Measurements from ENCODE around the gene COX5A.

Gene COX5A

DNA sequence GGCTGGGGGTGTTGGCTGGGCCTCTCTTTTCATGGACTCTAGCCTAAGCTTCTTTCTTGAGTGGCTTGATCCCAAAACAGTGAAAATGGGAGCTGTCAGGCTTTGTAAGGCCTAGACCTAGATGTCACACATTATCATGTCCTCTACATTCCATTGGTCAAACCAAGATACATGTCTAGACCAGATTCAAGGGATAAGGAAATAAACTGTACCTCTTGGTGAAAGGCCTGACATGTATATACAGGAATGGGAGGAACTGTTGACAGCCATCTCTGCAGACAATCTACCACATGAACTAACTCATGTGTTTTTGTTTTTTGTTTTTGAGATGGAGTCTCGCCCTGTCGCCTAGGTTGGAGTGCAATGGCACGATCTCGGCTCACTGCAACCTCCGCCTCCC is 29.8 kb upstream of the COX5A start:
- Histone ChIP-seq H3K27me3 (ENCODE audit: insufficient read depth, poor library complexity, severe bottlenecking) (no peaks in the 10 kb centered on the region), H3K27ac (replicated peaks) (no peak overlapping the region), H3K4me3 (replicated peaks; ENCODE audit: insufficient read depth, low read length) (no peak overlapping the region)
- no peak for DNase-seq (ENCODE audit: low read depth in 1 of 2, low spot score in 1 of 2)
- no peak for TF ChIP-seq GABPA (IDR thresholded peaks at IDR 0.05; ENCODE audit: low read depth)
- TF ChIP-seq, protein P1, sequence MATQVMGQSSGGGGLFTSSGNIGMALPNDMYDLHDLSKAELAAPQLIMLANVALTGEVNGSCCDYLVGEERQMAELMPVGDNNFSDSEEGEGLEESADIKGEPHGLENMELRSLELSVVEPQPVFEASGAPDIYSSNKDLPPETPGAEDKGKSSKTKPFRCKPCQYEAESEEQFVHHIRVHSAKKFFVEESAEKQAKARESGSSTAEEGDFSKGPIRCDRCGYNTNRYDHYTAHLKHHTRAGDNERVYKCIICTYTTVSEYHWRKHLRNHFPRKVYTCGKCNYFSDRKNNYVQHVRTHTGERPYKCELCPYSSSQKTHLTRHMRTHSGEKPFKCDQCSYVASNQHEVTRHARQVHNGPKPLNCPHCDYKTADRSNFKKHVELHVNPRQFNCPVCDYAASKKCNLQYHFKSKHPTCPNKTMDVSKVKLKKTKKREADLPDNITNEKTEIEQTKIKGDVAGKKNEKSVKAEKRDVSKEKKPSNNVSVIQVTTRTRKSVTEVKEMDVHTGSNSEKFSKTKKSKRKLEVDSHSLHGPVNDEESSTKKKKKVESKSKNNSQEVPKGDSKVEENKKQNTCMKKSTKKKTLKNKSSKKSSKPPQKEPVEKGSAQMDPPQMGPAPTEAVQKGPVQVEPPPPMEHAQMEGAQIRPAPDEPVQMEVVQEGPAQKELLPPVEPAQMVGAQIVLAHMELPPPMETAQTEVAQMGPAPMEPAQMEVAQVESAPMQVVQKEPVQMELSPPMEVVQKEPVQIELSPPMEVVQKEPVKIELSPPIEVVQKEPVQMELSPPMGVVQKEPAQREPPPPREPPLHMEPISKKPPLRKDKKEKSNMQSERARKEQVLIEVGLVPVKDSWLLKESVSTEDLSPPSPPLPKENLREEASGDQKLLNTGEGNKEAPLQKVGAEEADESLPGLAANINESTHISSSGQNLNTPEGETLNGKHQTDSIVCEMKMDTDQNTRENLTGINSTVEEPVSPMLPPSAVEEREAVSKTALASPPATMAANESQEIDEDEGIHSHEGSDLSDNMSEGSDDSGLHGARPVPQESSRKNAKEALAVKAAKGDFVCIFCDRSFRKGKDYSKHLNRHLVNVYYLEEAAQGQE (IDR thresholded peaks at IDR 0.05; ENCODE audit: insufficient replicate concordance, low read depth), result no peak
- TF ChIP-seq, protein P2, sequence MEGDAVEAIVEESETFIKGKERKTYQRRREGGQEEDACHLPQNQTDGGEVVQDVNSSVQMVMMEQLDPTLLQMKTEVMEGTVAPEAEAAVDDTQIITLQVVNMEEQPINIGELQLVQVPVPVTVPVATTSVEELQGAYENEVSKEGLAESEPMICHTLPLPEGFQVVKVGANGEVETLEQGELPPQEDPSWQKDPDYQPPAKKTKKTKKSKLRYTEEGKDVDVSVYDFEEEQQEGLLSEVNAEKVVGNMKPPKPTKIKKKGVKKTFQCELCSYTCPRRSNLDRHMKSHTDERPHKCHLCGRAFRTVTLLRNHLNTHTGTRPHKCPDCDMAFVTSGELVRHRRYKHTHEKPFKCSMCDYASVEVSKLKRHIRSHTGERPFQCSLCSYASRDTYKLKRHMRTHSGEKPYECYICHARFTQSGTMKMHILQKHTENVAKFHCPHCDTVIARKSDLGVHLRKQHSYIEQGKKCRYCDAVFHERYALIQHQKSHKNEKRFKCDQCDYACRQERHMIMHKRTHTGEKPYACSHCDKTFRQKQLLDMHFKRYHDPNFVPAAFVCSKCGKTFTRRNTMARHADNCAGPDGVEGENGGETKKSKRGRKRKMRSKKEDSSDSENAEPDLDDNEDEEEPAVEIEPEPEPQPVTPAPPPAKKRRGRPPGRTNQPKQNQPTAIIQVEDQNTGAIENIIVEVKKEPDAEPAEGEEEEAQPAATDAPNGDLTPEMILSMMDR (IDR thresholded peaks at IDR 0.05; ENCODE audit: insufficient read depth, low read length), result no peak
- no peak for TF ChIP-seq POLR2AphosphoS5 (IDR thresholded peaks at IDR 0.05; ENCODE audit: low read depth)
- no peak for TF ChIP-seq SPI1 (IDR thresholded peaks at IDR 0.05; ENCODE audit: borderline replicate concordance, low read depth)

DNA sequence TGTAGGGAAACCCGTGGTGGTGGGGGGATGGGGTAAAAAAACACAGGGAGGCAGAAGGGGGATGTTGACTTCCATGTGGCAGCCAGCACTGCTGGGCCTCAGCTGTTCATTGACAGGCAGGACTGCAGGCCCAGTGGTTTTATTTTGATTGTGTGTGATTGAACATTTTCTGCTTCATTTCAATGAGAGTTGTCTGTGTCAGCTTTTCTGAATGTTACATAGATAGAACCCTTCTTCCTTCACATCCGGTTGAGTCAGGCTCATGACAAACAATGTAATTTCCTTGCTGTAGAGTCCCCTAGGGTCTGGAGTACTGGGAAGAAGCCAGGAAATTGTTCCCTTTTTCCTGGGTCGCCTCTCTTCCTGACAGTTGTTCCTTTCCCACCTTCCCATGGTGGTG is 26.9 kb upstream of the COX5A start:
- no peak for DNase-seq (ENCODE audit: low read depth in 1 of 2, low spot score in 1 of 2)
- TF ChIP-seq POLR2AphosphoS5 (IDR thresholded peaks at IDR 0.05; ENCODE audit: low read depth), result no peak
- TF ChIP-seq, protein P2 (IDR thresholded peaks at IDR 0.05; ENCODE audit: insufficient read depth, low read length), result no peak
- TF ChIP-seq, protein P1 (IDR thresholded peaks at IDR 0.05; ENCODE audit: insufficient replicate concordance, low read depth), result no peak
- TF ChIP-seq SPI1 (IDR thresholded peaks at IDR 0.05; ENCODE audit: borderline replicate concordance, low read depth), result no peak
- TF ChIP-seq GABPA (IDR thresholded peaks at IDR 0.05; ENCODE audit: low read depth), result no peak
- peaks cover 13% of the 10 kb centered on the region for H3K27me3 ChIP-seq (ENCODE audit: insufficient read depth, poor library complexity, severe bottlenecking)
- no peak overlapping the region for H3K4me3 ChIP-seq (replicated peaks; ENCODE audit: insufficient read depth, low read length)
- no peak overlapping the region for H3K27ac ChIP-seq (replicated peaks)

DNA sequence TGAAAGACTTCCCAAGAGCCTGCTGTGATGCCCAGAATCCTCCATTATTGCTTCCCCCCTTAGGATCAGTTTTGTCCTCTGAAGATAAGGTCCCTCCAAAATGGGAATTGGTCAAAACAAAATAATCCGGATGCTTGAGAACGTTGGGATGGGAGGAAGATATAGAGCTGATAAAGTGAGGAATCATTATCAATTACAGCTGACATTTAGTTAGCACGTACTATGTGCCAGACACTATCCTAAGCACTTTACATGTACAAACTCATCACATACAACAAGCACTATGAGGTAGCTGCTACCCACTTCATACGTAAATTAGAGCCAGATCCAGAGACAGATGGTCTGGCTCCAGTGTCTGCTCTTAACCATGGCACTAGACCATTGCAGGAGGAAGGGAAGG is 25.3 kb upstream of the COX5A start:
- DNase-seq (ENCODE audit: low read depth in 1 of 2, low spot score in 1 of 2), result no peak
- no peak overlapping the region for H3K27ac ChIP-seq (replicated peaks)
- TF ChIP-seq GABPA (IDR thresholded peaks at IDR 0.05; ENCODE audit: low read depth) (no peak), SPI1 (IDR thresholded peaks at IDR 0.05; ENCODE audit: borderline replicate concordance, low read depth) (no peak), POLR2AphosphoS5 (IDR thresholded peaks at IDR 0.05; ENCODE audit: low read depth) (no peak)
- TF ChIP-seq, protein P2 (IDR thresholded peaks at IDR 0.05; ENCODE audit: insufficient read depth, low read length), result no peak
- TF ChIP-seq, protein P1 (IDR thresholded peaks at IDR 0.05; ENCODE audit: insufficient replicate concordance, low read depth), result no peak

More for the DNA sequence above, 25.3 kb upstream of the COX5A start:
- Histone ChIP-seq H3K4me3 (replicated peaks; ENCODE audit: insufficient read depth, low read length) (no peak overlapping the region), H3K27me3 (ENCODE audit: insufficient read depth, poor library complexity, severe bottlenecking) (peaks cover 29% of the 10 kb centered on the region)
